Stimulated activated naive B cell treated with anti-CD40 and anti-IgM and Interleukin-4, amounts not matched to agents 10 μg/mL and 1 μg/mL and 100 μg/mL, for 72 hours (primary cell): Measurements from ENCODE around the gene FLRT1.
"Not testable (repeated sequence)": the region's sequence is repeated elsewhere in the genome, so short reads cannot be mapped to it uniquely, and the experiment has no call there.

ENCODE experiments used
- ATAC-seq, 2 donors: fragments of 150-1000 bp; cut with Tn5 transposase; replicated peaks; 2 replicates each; pipeline ENCODE4 v1.10.0; 2021; ENCODE audit warnings: moderate library complexity in 1 of 2
- DNase-seq: peaks from one replicate; pipeline ENCODE4 v3.0.0; 2021
- H3K27ac Mint-ChIP-seq: one replicate; pipeline ENCODE4 v1.8.0; 2022; ENCODE audit warnings: mild to moderate bottlenecking, mixed read lengths
- H3K27me3 Mint-ChIP-seq, 2 donors: one replicate each; pipeline ENCODE4 v1.8.0; 2022; ENCODE audit warnings: mixed read lengths in 2 of 2
- H3K36me3 Mint-ChIP-seq, 2 donors: one replicate each; pipeline ENCODE4 v1.8.0; 2022; ENCODE audit warnings: mixed read lengths in 2 of 2, mild to moderate bottlenecking in 1 of 2
- H3K4me1 Mint-ChIP-seq, 2 donors: one replicate each; pipeline ENCODE4 v1.8.0; 2022; ENCODE audit warnings: mixed read lengths in 2 of 2, mild to moderate bottlenecking in 1 of 2
- H3K4me3 Mint-ChIP-seq, 2 donors: one replicate each; pipeline ENCODE4 v1.8.0; 2022; ENCODE audit warnings: mild to moderate bottlenecking in 2 of 2, mixed read lengths in 2 of 2, moderate library complexity in 1 of 2
- H3K9me3 Mint-ChIP-seq, 2 donors: one replicate each; pipeline ENCODE4 v1.8.0; 2022; ENCODE audit warnings: mixed read lengths in 2 of 2, mild to moderate bottlenecking in 1 of 2

Gene FLRT1

DNA sequence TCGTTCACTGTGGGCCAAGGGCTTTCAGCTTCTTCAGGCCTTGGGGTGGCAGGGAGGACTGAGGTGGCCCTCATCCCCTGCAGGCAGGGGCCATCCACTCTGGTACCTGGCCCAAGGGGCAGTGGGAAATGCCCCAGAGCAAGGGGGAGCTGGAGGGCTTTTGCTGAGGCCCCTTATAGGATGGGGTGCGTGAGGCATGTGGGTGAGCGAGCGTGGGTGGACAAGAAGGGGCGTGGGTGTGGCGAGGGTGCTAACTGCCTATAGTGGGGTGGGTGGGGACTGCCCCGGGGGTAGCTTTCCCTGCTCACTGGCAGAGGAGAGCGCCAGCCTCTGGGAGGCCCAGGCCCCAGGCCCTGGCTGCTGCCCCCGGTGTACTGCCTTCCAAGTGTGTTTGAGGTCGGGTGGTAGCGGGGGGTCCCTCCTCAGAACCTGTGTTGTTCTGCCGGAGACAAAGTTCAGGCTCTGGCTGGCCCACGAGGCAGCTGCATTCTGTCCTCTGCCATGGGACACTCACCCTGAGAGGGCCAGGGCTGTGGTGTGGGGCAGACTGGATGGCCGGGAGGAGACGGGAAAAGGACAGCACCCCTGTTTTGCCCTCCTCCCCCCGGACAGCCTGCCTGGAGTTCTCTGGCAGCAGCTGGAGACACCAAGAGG is 3.4 kb downstream of the FLRT1 start:
- H3K4me3 Mint-ChIP-seq = no peak overlapping the region
- peaks cover 9 to 15% of the 10 kb centered on the region in 2 donors for H3K4me1 Mint-ChIP-seq
- ATAC-seq = no peak
- peak overlapping the region; percentile 65 for H3K27ac Mint-ChIP-seq
- peaks cover 4 to 5% of the 10 kb centered on the region in 2 donors for H3K36me3 Mint-ChIP-seq
- H3K9me3 Mint-ChIP-seq = peaks cover 0 to 2% of the 10 kb centered on the region in 2 donors
- DNase-seq = no peak
- H3K27me3 Mint-ChIP-seq = peaks cover 41% of the 10 kb centered on the region in 2 donors

GRCh38 chr11:64040684-64041322 is 5.1 kb downstream of the FLRT1 start:
- H3K4me3 Mint-ChIP-seq = no peak overlapping the region
- ATAC-seq (no peak), DNase-seq (no peak)
- H3K36me3 Mint-ChIP-seq = peaks cover 0 to 2% of the 10 kb centered on the region in 2 donors
- H3K4me1 Mint-ChIP-seq = peaks cover 0 to 9% of the 10 kb centered on the region in 2 donors
- H3K9me3 Mint-ChIP-seq = peaks cover 0 to 2% of the 10 kb centered on the region in 2 donors
- H3K27ac Mint-ChIP-seq = no peak overlapping the region
- H3K27me3 Mint-ChIP-seq = peaks cover 28% of the 10 kb centered on the region in 2 donors

- no peak for DNase-seq
- peaks cover 0 to 2% of the 10 kb centered on the region in 2 donors for H3K9me3 Mint-ChIP-seq
- H3K27me3 Mint-ChIP-seq = peaks cover 26 to 28% of the 10 kb centered on the region in 2 donors
- peaks cover 0 to 2% of the 10 kb centered on the region in 2 donors for H3K36me3 Mint-ChIP-seq
- peaks cover 0 to 7% of the 10 kb centered on the region in 2 donors for H3K4me1 Mint-ChIP-seq
- no peak overlapping the region for H3K27ac Mint-ChIP-seq
- no peak for ATAC-seq
- H3K4me3 Mint-ChIP-seq = no peak overlapping the region
Measured at GRCh38 chr11:64041846-64042245, 6.1 kb downstream of the FLRT1 start.

GRCh38 chr11:64042301-64042700 is 6.6 kb downstream of the FLRT1 start:
- DNase-seq (no peak), ATAC-seq (no peak)
- H3K4me3 Mint-ChIP-seq = no peak overlapping the region
- peaks cover 0 to 2% of the 10 kb centered on the region in 2 donors for H3K9me3 Mint-ChIP-seq
- H3K27me3 Mint-ChIP-seq = peaks cover 22 to 24% of the 10 kb centered on the region in 2 donors
- H3K36me3 Mint-ChIP-seq = peaks cover 0 to 2% of the 10 kb centered on the region in 2 donors
- H3K27ac Mint-ChIP-seq = no peak overlapping the region
- peaks cover 0 to 5% of the 10 kb centered on the region in 2 donors for H3K4me1 Mint-ChIP-seq

- Mint-ChIP-seq H3K27ac (no peak overlapping the region), H3K4me1 (peaks cover 0 to 5% of the 10 kb centered on the region in 2 donors), H3K36me3 (peaks cover 0 to 2% of the 10 kb centered on the region in 2 donors), H3K4me3 (no peak overlapping the region), H3K9me3 (peaks cover 0 to 2% of the 10 kb centered on the region in 2 donors), H3K27me3 (peaks cover 11 to 16% of the 10 kb centered on the region in 2 donors)
- DNase-seq (no peak), ATAC-seq (no peak)
Measured at GRCh38 chr11:64043545-64043944, 7.8 kb downstream of the FLRT1 start.

GRCh38 chr11:64044730-64045393 is 9.1 kb downstream of the FLRT1 start:
- peaks cover 0 to 2% of the 10 kb centered on the region in 2 donors for H3K9me3 Mint-ChIP-seq
- H3K4me1 Mint-ChIP-seq = no peaks in the 10 kb centered on the region
- H3K36me3 Mint-ChIP-seq = no peaks in the 10 kb centered on the region
- H3K27me3 Mint-ChIP-seq = peaks cover 8 to 11% of the 10 kb centered on the region in 2 donors
- DNase-seq (no peak), ATAC-seq (peak in 1 of 2 donors; percentile 14)
- H3K27ac Mint-ChIP-seq = no peak overlapping the region
- no peak overlapping the region for H3K4me3 Mint-ChIP-seq

DNA sequence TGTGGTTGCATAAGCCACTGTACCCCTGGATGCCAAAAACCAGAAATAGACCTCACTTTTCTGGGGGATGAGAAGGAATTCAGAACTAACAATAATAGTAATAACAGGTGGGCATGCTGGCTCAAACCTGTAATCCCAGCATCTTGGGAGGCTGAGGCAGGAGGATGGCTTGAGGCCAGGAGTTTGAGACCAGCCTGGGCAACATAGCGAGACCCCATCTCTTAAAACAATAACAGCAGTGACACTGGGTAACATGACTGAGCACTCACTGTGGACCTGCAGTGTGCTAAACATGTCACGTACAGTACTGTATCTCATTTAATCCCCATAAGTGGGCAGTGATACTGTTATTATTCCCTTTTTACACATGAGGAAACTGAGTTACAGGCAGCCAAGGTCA is 10.0 kb downstream of the FLRT1 start:
- ATAC-seq = no peak
- Mint-ChIP-seq H3K27me3 (peaks cover 0 to 2% of the 10 kb centered on the region in 2 donors), H3K9me3 (no peaks in the 10 kb centered on the region), H3K4me3 (no peak overlapping the region), H3K27ac (no peak overlapping the region), H3K4me1 (no peaks in the 10 kb centered on the region), H3K36me3 (no peaks in the 10 kb centered on the region)
- no peak for DNase-seq

DNA sequence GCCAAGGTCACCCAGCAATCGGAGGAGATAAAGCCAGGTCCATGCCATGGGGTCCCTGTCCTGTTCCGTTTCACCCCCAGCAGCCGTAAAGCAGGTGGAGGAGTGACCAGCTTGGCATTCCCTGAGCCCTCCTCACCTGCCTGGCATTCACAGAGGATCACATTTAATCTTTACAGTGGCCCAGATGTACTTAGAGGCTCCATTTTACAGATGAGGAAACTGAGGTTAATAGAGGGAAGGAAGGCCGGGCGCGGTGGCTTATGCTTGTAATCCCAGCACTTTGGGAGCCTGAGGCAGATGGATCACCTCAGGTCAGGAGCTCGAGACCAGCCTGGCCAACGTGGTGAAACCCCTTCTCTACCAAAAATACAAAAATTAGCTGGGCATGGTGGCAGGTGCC is 11.6 kb downstream of the FLRT1 start:
- not testable (repeated sequence) for H3K36me3 Mint-ChIP-seq, H3K27me3 Mint-ChIP-seq, H3K4me1 Mint-ChIP-seq, H3K27ac Mint-ChIP-seq, DNase-seq, H3K4me3 Mint-ChIP-seq, H3K9me3 Mint-ChIP-seq, ATAC-seq

GRCh38 chr11:64048042-64048854 is 12.5 kb downstream of the FLRT1 start:
- no peak overlapping the region for H3K27ac Mint-ChIP-seq
- H3K9me3 Mint-ChIP-seq = no peaks in the 10 kb centered on the region
- no peaks in the 10 kb centered on the region for H3K36me3 Mint-ChIP-seq
- DNase-seq (no peak), ATAC-seq (no peak)
- no peak overlapping the region for H3K4me3 Mint-ChIP-seq
- no peaks in the 10 kb centered on the region for H3K4me1 Mint-ChIP-seq
- H3K27me3 Mint-ChIP-seq = no peaks in the 10 kb centered on the region

DNA sequence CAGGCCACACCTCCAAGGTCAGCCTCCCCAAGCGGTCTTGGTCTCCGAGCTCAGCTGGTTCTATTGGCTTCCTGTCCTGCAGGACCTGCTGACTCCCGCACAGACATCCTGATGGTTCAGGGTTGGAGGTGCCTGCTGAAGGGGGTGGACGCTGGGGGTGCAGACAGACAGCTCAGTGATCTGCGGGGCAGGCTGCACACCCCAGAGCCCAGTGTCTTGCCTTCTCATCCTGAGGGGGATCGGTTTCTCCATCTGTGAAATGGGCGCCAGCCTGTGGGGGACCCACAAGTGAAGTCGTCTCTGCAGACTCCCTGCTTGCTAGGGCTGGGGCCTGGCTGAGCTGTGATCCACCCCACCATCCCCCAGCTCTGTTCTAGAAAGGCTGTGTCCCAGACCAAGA is 13.8 kb downstream of the FLRT1 start:
- no peak overlapping the region for H3K4me3 Mint-ChIP-seq
- DNase-seq (no peak), ATAC-seq (no peak)
- no peaks in the 10 kb centered on the region for H3K27me3 Mint-ChIP-seq
- no peaks in the 10 kb centered on the region for H3K36me3 Mint-ChIP-seq
- H3K4me1 Mint-ChIP-seq = no peaks in the 10 kb centered on the region
- H3K9me3 Mint-ChIP-seq = no peaks in the 10 kb centered on the region
- no peak overlapping the region for H3K27ac Mint-ChIP-seq

- H3K27me3 Mint-ChIP-seq = no peaks in the 10 kb centered on the region
- H3K4me3 Mint-ChIP-seq = no peak overlapping the region
- DNase-seq = no peak
- H3K9me3 Mint-ChIP-seq = no peaks in the 10 kb centered on the region
- no peak for ATAC-seq
- no peaks in the 10 kb centered on the region for H3K36me3 Mint-ChIP-seq
- no peak overlapping the region for H3K27ac Mint-ChIP-seq
- H3K4me1 Mint-ChIP-seq = no peaks in the 10 kb centered on the region
Measured at GRCh38 chr11:64051297-64051696, 15.6 kb downstream of the FLRT1 start.

GRCh38 chr11:64052436-64052835 is 16.7 kb downstream of the FLRT1 start:
- no peak for ATAC-seq
- no peak for DNase-seq
- Mint-ChIP-seq H3K27ac (no peak overlapping the region), H3K9me3 (no peaks in the 10 kb centered on the region), H3K36me3 (no peaks in the 10 kb centered on the region), H3K4me1 (no peaks in the 10 kb centered on the region), H3K27me3 (no peaks in the 10 kb centered on the region), H3K4me3 (no peak overlapping the region)

GRCh38 chr11:64052938-64053622 is 17.3 kb downstream of the FLRT1 start:
- H3K27me3 Mint-ChIP-seq = no peaks in the 10 kb centered on the region
- H3K36me3 Mint-ChIP-seq = no peaks in the 10 kb centered on the region
- no peaks in the 10 kb centered on the region for H3K4me1 Mint-ChIP-seq
- H3K27ac Mint-ChIP-seq = no peak overlapping the region
- ATAC-seq (no peak), DNase-seq (no peak)
- no peaks in the 10 kb centered on the region for H3K9me3 Mint-ChIP-seq
- no peak overlapping the region for H3K4me3 Mint-ChIP-seq

DNA sequence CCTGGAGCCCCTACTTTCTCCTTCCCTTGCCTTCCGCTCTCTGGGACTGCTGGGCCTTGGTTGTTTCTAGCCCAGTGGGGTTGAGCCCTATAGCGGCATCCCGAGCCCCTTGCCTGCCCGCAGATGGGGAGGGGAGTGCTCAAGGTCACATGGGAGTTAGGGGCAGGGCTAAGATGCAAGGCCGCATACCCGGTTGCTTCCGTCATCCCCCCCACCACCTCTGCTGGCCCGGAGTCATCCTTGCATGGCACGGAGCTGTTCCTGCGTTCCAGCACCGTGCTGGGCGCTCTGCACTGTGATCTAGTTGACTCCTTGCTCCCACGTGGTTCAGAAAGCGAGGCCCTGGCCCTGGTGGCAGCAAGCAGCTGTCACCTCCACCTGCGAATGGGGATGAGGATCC is 18.0 kb downstream of the FLRT1 start:
- Mint-ChIP-seq H3K9me3 (no peaks in the 10 kb centered on the region), H3K4me3 (no peak overlapping the region), H3K27ac (no peak overlapping the region), H3K27me3 (peaks cover 0 to 3% of the 10 kb centered on the region in 2 donors), H3K4me1 (no peaks in the 10 kb centered on the region), H3K36me3 (no peaks in the 10 kb centered on the region)
- no peak for ATAC-seq
- DNase-seq = no peak
